Choroid plexus epithelial cell (primary cell): ENCODE results near the gene LSS.

Source experiments
- DNase-seq: peaks from one replicate; pipeline ENCODE4 v3.0.0-alpha.2; 2010; ENCODE audit warnings: low read depth
- H3K4me3 ChIP-seq: 2 replicates; pipeline ENCODE4 v1.5.1; 2011; ENCODE audit warnings: low read depth, mild to moderate bottlenecking, control low read depth, low read length, moderate library complexity
- TF ChIP-seq, protein P1 (sequence below): conservative IDR thresholded peaks from 2 replicates; pipeline ENCODE4 v1.5.1; 2011; ENCODE audit warnings: low read depth, mild to moderate bottlenecking, control low read depth, inconsistent platforms, low read length, moderate library complexity

Gene LSS

GRCh38 chr21:46265736-46266525 is 37.4 kb upstream of the LSS start:
- H3K4me3 ChIP-seq: no peak overlapping the region
- TF ChIP-seq, protein P1, sequence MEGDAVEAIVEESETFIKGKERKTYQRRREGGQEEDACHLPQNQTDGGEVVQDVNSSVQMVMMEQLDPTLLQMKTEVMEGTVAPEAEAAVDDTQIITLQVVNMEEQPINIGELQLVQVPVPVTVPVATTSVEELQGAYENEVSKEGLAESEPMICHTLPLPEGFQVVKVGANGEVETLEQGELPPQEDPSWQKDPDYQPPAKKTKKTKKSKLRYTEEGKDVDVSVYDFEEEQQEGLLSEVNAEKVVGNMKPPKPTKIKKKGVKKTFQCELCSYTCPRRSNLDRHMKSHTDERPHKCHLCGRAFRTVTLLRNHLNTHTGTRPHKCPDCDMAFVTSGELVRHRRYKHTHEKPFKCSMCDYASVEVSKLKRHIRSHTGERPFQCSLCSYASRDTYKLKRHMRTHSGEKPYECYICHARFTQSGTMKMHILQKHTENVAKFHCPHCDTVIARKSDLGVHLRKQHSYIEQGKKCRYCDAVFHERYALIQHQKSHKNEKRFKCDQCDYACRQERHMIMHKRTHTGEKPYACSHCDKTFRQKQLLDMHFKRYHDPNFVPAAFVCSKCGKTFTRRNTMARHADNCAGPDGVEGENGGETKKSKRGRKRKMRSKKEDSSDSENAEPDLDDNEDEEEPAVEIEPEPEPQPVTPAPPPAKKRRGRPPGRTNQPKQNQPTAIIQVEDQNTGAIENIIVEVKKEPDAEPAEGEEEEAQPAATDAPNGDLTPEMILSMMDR: no peak
- DNase-seq: no peak

- TF ChIP-seq, protein P1: no peak
- no peak for DNase-seq
- H3K4me3 ChIP-seq: no peak overlapping the region
Measured at GRCh38 chr21:46264690-46265144, 36.1 kb upstream of the LSS start.

DNA sequence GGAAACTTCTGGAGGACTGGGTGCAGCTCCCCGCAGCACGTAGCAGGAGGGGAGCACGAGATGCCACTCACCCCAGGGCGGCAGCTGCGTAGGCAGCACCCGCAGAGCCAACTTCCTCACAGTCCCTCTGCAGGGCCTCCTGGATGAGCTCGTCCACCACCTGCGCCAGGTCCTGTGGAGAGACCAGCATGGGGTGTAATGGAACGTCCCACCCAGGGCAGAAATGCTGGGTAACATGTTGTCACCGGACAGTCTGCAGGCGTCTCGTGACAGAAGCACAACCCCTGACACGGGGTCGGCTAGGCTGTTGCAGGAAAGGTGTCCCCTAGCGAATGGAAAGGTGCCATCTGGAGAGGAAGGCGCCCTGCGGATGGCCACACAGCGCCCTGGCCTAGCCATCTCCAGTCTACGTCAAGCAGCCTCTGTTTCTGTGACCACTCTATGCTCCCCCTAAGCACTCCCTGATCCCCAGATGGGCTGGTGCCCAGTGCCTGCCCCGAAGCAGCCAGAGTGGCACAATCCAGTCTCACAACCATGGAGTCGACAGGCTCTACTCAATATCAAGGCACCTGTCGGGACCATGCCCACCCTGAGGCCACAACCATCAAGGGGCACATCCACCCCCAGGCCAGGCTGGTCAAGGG is 35.6 kb upstream of the LSS start:
- no peak for DNase-seq
- no peak overlapping the region for H3K4me3 ChIP-seq
- TF ChIP-seq, protein P1: no peak

GRCh38 chr21:46256501-46256994 is 28.0 kb upstream of the LSS start:
- no peak overlapping the region for H3K4me3 ChIP-seq
- TF ChIP-seq, protein P1: no peak
- no peak for DNase-seq

DNA sequence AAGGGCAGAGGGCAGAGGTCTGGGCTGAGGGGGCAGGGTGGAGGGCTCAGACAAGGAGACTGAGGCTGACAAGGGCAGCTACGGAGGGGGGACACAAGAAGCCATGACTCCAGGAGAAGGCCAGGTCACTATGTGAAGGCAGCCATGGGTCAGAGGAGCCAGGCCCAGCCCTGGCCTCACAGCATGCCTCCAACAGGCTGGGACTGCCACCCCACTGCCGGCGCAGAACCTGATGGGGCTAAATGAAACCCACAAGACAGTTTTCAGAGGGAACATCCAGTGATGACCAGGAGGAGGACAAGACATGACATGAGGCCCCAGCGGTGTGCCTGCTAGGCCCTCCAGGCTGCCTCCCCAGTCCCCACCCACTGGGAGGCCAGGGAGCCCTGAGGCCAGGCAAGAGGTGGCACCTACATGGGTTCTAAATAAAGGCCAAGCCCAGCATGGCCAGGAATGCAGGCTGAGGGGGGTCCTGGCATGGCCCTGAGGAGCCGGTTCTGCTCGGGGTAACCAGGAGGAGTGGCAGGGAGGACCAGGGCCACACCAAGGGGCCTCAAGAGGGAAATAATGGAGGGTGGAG is 27.3 kb upstream of the LSS start:
- DNase-seq: no peak
- TF ChIP-seq, protein P1: no peak
- H3K4me3 ChIP-seq: no peak overlapping the region

DNA sequence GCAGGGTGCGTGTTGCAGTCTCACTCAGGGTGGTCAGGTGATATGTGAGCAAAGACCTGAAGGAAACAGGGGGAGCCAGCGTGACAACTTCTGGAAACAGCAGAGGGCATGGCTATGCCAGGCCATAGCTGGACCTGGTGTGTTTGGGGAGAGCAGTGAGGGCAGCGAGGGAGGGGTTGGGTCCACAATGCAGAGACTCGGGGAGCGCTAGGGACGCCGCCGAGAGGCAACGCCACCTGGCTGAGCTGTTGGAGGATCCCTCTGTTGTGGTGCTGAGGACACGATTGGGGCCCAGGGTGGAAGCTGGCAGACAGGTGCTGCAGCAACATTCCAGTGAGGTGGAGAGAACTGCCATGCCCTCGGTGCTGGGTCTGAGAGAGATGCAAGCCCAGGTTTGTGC is 26.6 kb upstream of the LSS start:
- TF ChIP-seq, protein P1: no peak
- no peak for DNase-seq
- no peak overlapping the region for H3K4me3 ChIP-seq
